Gastrocnemius medialis (tissue), 4 donors: ENCODE measurements around the gene TGFB3. TPM values are rescaled to one million over a fixed set of nuclear protein-coding genes. Genes with fewer than 3 reads are reported as not detected.
"Not testable (repeated sequence)": the region's sequence is repeated elsewhere in the genome, so short reads cannot be mapped to it uniquely, and the experiment has no call there.

Experiments
- ATAC-seq, 2 donors: fragments of 150-250 bp; one replicate each; pipeline ENCODE4 v1.9.1; 2016
- DNase-seq, 2 donors: peaks; one replicate each; pipeline ENCODE4 v3.0.0-alpha.2; 2019
- H3K27ac ChIP-seq, 4 donors: fragments of 200-600 bp; sonication (generic); 1 replicate in 1 of 4; 2 replicates in 3 of 4; pipeline ENCODE4 v1.5.1; 2016 to 2018; ENCODE audit warnings: mild to moderate bottlenecking in 2 of 4, moderate library complexity in 1 of 4
- H3K27me3 ChIP-seq, 3 donors: fragments of 200-600 bp; sonication (generic) in 2 of 3; 1 replicate in 1 of 3; 2 replicates in 2 of 3; pipeline versions ENCODE4 v1.5.1 to v1.6.0; 2016 to 2019; ENCODE audit warnings: mild to moderate bottlenecking in 1 of 3, moderate library complexity in 1 of 3
- H3K36me3 ChIP-seq, 2 donors: fragments of 200-600 bp; sonication (generic) in 1 of 2; one replicate each; pipeline ENCODE4 v1.5.1; 2017 to 2018
- H3K4me1 ChIP-seq, 2 donors: fragments of 200-600 bp; sonication (generic) in 1 of 2; one replicate each; pipeline ENCODE4 v1.5.1; 2016 to 2017; ENCODE audit warnings: mild to moderate bottlenecking in 2 of 2
- H3K4me3 ChIP-seq, 4 donors: fragments of 200-600 bp; sonication (generic) in 3 of 4; 1 replicate in 1 of 4; 2 replicates in 3 of 4; pipeline ENCODE4 v1.5.1; 2016 to 2019; ENCODE audit warnings: mild to moderate bottlenecking in 2 of 4
- H3K9me3 ChIP-seq, 3 donors: fragments of 200-600 bp; sonication (generic) in 2 of 3; 1 replicate in 1 of 3; 2 replicates in 2 of 3; pipeline ENCODE4 v1.5.1; 2016 to 2019
- CTCF ChIP-seq, 5 experiments: fragments of 450-650 bp in 3 of 5; fragments of 200-600 bp in 2 of 5; sonication (generic) in 2 of 5; IDR thresholded peaks in 4 of 5; conservative IDR thresholded peaks in 1 of 5; 1 replicate in 4 of 5; 2 replicates in 1 of 5; pipeline ENCODE4 v1.5.1; 2016 to 2019; ENCODE audit warnings: antibody characterized with exemption in 5 of 5, mild to moderate bottlenecking in 3 of 5, moderate library complexity in 3 of 5
- POLR2A ChIP-seq, 2 donors: fragments of 450-650 bp; IDR thresholded peaks; one replicate each; pipeline ENCODE4 v1.6.1; 2017; ENCODE audit warnings: antibody characterized with exemption in 2 of 2, mild to moderate bottlenecking in 2 of 2, moderate library complexity in 2 of 2
- in situ Hi-C, 4 donors: fragments of 200-750 bp; cut with MboI; loops; one replicate each; pipeline versions ENCODE4 v1.15.0 to v1.8.0; 2017; ENCODE audit warnings: low sequenced_read_pairs in 4 of 4
- intact Hi-C: fragments of 100-400 bp; cut with DNase I; formaldehyde crosslinking; loops from one replicate; pipeline ENCODE4 v1.15.1; 2023; ENCODE audit warnings: low total_unique reads
- total RNA-seq, 4 donors: library from RNA; depleted of rRNA; stranded (reverse); fragments of >200 nt; gene quantifications; one replicate each; pipeline versions ENCODE4 v1.1.0 to v1.2.3, GENCODE V29; 2016

TGFB3 gene
- total RNA-seq, 4 donors from 2014 or later = 28.3 to 102 (median 60.8) TPM

DNA sequence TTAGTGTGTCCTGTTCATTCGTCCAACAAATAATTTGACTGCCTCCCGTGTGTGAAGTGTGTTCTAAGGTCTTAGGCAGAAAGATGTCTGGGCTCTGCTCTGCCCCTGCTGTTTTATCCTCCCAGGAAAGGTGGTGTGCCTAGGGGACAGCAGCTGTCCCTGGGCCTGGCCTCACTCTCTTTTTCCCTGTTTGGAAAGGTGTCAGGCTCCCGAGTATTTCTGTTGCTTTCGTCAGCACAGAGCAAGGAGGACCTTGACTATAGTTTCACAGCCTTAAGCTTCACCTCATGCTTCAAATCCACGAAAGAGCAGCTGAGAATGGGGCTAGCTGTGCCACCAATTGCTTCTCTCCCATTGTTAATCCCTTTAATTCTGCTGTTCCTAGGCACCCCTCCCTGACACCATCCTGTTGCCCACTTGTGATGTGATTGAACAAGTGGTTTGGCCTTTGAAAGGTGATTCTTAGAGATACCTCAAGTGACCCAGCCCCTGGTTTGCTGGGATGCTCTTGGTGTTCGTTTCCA is 54.2 kb downstream of the TGFB3 start:
- Histone ChIP-seq H3K9me3 (no peaks in the 10 kb centered on the region), H3K27me3 (no peaks in the 10 kb centered on the region), H3K4me1 (peaks cover 12 to 24% of the 10 kb centered on the region in 2 donors), H3K4me3 (no peak overlapping the region), H3K27ac (peak overlapping the region; percentile 65 to 79 (median 72)), H3K36me3 (no peaks in the 10 kb centered on the region)
- TF ChIP-seq CTCF (IDR thresholded peaks at IDR 0.05 in 4 of 5, conservative IDR thresholded peaks at IDR 0.05 in 1 of 5) (no peak), POLR2A (IDR thresholded peaks at IDR 0.05) (peak in 1 of 2 donors; percentile 33)
- in situ Hi-C loops (no loop called here), intact Hi-C loops (no loop called here)
- DNase-seq (peak in 1 of 2 donors; percentile 61), ATAC-seq (peak; percentile 66 to 97)

DNA sequence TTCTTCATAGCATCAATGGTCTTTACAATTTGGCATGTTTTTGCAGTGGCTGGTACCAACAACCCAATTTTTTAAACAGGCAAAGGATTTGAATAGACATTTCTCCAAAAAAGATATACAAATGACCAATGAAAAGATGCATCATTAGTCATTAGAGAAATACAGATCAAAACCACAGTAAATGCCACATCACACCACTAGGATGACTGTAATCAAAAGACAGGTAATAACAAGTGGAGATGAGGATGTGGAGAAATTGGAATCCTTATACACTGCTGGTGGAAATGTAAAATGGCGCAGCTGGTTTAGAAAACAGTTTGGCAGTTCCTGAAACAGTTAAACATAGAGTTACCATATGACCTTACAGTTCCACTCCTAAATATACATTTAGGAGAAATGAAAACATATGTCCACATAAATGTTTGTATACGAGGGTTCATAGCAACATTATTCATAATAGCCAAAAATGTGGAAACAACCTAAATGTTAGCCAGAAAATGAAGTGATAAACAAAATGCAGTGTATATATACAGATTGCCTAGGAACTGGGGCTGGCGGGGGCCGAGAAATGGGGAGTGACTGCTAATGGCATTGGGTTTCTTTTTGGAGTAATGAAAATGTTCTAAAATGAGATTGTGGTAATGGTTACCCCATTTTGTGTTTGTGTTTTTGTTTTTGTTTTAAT is 55.2 kb downstream of the TGFB3 start:
- Histone ChIP-seq H3K36me3 (no peaks in the 10 kb centered on the region), H3K27ac (peak overlapping the region in 1 of 4 donors; percentile 71), H3K4me1 (peaks cover 12 to 24% of the 10 kb centered on the region in 2 donors), H3K4me3 (no peak overlapping the region), H3K9me3 (no peaks in the 10 kb centered on the region), H3K27me3 (no peaks in the 10 kb centered on the region)
- TF ChIP-seq CTCF (IDR thresholded peaks at IDR 0.05 in 4 of 5, conservative IDR thresholded peaks at IDR 0.05 in 1 of 5) (no peak), POLR2A (IDR thresholded peaks at IDR 0.05) (no peak)
- in situ Hi-C loops = no loop called here
- DNase-seq (no peak), ATAC-seq (no peak)
- intact Hi-C loops = no loop called here

- intact Hi-C loops, H3K36me3 ChIP-seq, DNase-seq, in situ Hi-C loops, H3K27ac ChIP-seq, H3K4me3 ChIP-seq, ATAC-seq, H3K27me3 ChIP-seq, H3K9me3 ChIP-seq: not testable (repeated sequence)
- peaks cover 12 to 24% of the 10 kb centered on the region in 2 donors for H3K4me1 ChIP-seq
Observed at GRCh38 chr14:75925141-75925840, 56.5 kb downstream of the TGFB3 start.

GRCh38 chr14:75920421-75920820 is 61.4 kb downstream of the TGFB3 start:
- DNase-seq, H3K27me3 ChIP-seq, H3K27ac ChIP-seq, intact Hi-C loops, in situ Hi-C loops, H3K4me3 ChIP-seq, H3K36me3 ChIP-seq, H3K4me1 ChIP-seq, ATAC-seq, H3K9me3 ChIP-seq: not testable (repeated sequence)

- H3K36me3 ChIP-seq = no peaks in the 10 kb centered on the region
- H3K4me1 ChIP-seq = peaks cover 0 to 8% of the 10 kb centered on the region in 2 donors
- H3K27ac ChIP-seq = no peak overlapping the region
- no peaks in the 10 kb centered on the region for H3K9me3 ChIP-seq
- DNase-seq (no peak), ATAC-seq (no peak)
- intact Hi-C loops (no loop called here), in situ Hi-C loops (no loop called here)
- H3K27me3 ChIP-seq = no peaks in the 10 kb centered on the region
- H3K4me3 ChIP-seq = no peak overlapping the region
- no peak for TF ChIP-seq CTCF (IDR thresholded peaks at IDR 0.05 in 4 of 5, conservative IDR thresholded peaks at IDR 0.05 in 1 of 5)
- TF ChIP-seq POLR2A (IDR thresholded peaks at IDR 0.05) = no peak
Observed at GRCh38 chr14:75917946-75918335, 63.9 kb downstream of the TGFB3 start.
